HL-60/S4 treated with retinoic acid at 250 ng/mL for 4 days and 3 days (cell line): Measurements from ENCODE around the gene TDRD10.

Source experiments
- in situ Hi-C: fragments of 300-500 bp; cut with MboI; formaldehyde crosslinking; loops from 2 replicates; pipeline ENCODE4 v1.7.0; 2022; ENCODE audit warnings: low sequenced_read_pairs

TDRD10 gene

GRCh38 chr1:154479764-154480421 is 22.1 kb upstream of the TDRD10 start:
- in situ Hi-C loops, result no loop called here

- in situ Hi-C loops, result no loop called here
These were observed 21.0 kb upstream of the TDRD10 start for GRCh38 chr1:154481053-154481452.

GRCh38 chr1:154483941-154484803 is 17.8 kb upstream of the TDRD10 start:
- in situ Hi-C loops, result no loop called here

GRCh38 chr1:154485106-154485505 is 16.9 kb upstream of the TDRD10 start:
- in situ Hi-C loops, result loop anchor here (5.0 kb wide), 1 partner anchor 37 kb away; no protein-coding TSS in a partner anchor

- in situ Hi-C loops, result loop anchor here (5.0 kb wide), 1 partner anchor 36 kb away; no protein-coding TSS in a partner anchor
These were observed 16.0 kb upstream of the TDRD10 start for GRCh38 chr1:154485910-154486496.

- in situ Hi-C loops, result loop anchor here (5.0 kb wide), 1 partner anchor 36 kb away; no protein-coding TSS in a partner anchor
These were observed 15.3 kb upstream of the TDRD10 start for GRCh38 chr1:154486756-154487155.

- in situ Hi-C loops, result loop anchor here (5.0 kb wide), 1 partner anchor 33 kb away; no protein-coding TSS in a partner anchor
These were observed 13.1 kb upstream of the TDRD10 start for GRCh38 chr1:154488922-154489321.

GRCh38 chr1:154489695-154490274 is 12.2 kb upstream of the TDRD10 start:
- in situ Hi-C loops, result loop anchor here (5.0 kb wide), 1 partner anchor 33 kb away; no protein-coding TSS in a partner anchor

GRCh38 chr1:154490317-154490716 is 11.7 kb upstream of the TDRD10 start:
- in situ Hi-C loops, result no loop called here

- in situ Hi-C loops, result no loop called here
These were observed 9.9 kb upstream of the TDRD10 start for GRCh38 chr1:154492115-154492514.

GRCh38 chr1:154493276-154493675 is 8.7 kb upstream of the TDRD10 start:
- in situ Hi-C loops, result no loop called here

- in situ Hi-C loops, result no loop called here
These were observed 6.3 kb upstream of the TDRD10 start for GRCh38 chr1:154495496-154496273.

- in situ Hi-C loops, result no loop called here
These were observed 5.6 kb upstream of the TDRD10 start for GRCh38 chr1:154496383-154496782.

- in situ Hi-C loops, result no loop called here
These were observed 4.8 kb upstream of the TDRD10 start for GRCh38 chr1:154497026-154497806.

- in situ Hi-C loops, result no loop called here
These were observed 2.6 kb upstream of the TDRD10 start for GRCh38 chr1:154499446-154499845.

- in situ Hi-C loops, result no loop called here
These were observed 1.5 kb upstream of the TDRD10 start for GRCh38 chr1:154500533-154500932.

GRCh38 chr1:154501423-154502065 is 475 bp upstream of the TDRD10 start:
- in situ Hi-C loops, result no loop called here

- in situ Hi-C loops, result no loop called here
These were observed 711 bp downstream of the TDRD10 start for GRCh38 chr1:154502744-154503115.

GRCh38 chr1:154503898-154504297 is 1.9 kb downstream of the TDRD10 start:
- in situ Hi-C loops, result no loop called here
